ES-I3 (cell line): Measurements from ENCODE around the gene CELF2.

Experiments
- H3K36me3 ChIP-seq: 2 replicates; pipeline ENCODE4 v1.6.1; 2013; ENCODE audit warnings: mild to moderate bottlenecking, low read length, control low read depth, moderate library complexity; ENCODE audit not compliant: insufficient read depth
- H3K4me1 ChIP-seq: 2 replicates; pipeline ENCODE4 v1.6.1; 2013; ENCODE audit warnings: mild to moderate bottlenecking, control low read depth, low read length; ENCODE audit not compliant: insufficient read depth
- H3K9ac ChIP-seq: 2 replicates; pipeline ENCODE4 v1.6.1; 2013; ENCODE audit warnings: low read depth, mild to moderate bottlenecking, low read length, moderate library complexity
- H3K9me3 ChIP-seq: 2 replicates; pipeline ENCODE4 v1.6.1; 2013; ENCODE audit warnings: mild to moderate bottlenecking, low read length, moderate library complexity; ENCODE audit not compliant: control insufficient read depth, insufficient read depth

The CELF2 gene

GRCh38 chr10:11197878-11198277 is 180.2 kb downstream of the CELF2 start:
- H3K4me1 ChIP-seq, result peaks cover 6% of the 10 kb centered on the region
- no peak overlapping the region for H3K9ac ChIP-seq

GRCh38 chr10:11201911-11202310 is 184.2 kb downstream of the CELF2 start:
- Histone ChIP-seq H3K36me3 (no peaks in the 10 kb centered on the region), H3K9ac (no peak overlapping the region), H3K4me1 (peaks cover 16% of the 10 kb centered on the region), H3K9me3 (no peaks in the 10 kb centered on the region)

More at GRCh38 chr10:11197878-11198277, 180.2 kb downstream of the CELF2 start:
- Histone ChIP-seq H3K36me3 (no peaks in the 10 kb centered on the region), H3K9me3 (no peaks in the 10 kb centered on the region)

- Histone ChIP-seq H3K9ac (no peak overlapping the region), H3K9me3 (no peaks in the 10 kb centered on the region), H3K4me1 (peaks cover 17% of the 10 kb centered on the region; the same call in 1 of the 2 replicates), H3K36me3 (no peaks in the 10 kb centered on the region)
Observed at GRCh38 chr10:11204351-11204942, 186.8 kb downstream of the CELF2 start.

GRCh38 chr10:11205030-11205772 is 187.5 kb downstream of the CELF2 start:
- Histone ChIP-seq H3K9me3 (no peaks in the 10 kb centered on the region), H3K9ac (no peak overlapping the region), H3K36me3 (no peaks in the 10 kb centered on the region), H3K4me1 (peaks cover 19% of the 10 kb centered on the region; the same call in 1 of the 2 replicates)

- no peaks in the 10 kb centered on the region for H3K9me3 ChIP-seq
- H3K9ac ChIP-seq, result no peak overlapping the region
- H3K36me3 ChIP-seq, result no peaks in the 10 kb centered on the region
- peaks cover 22% of the 10 kb centered on the region; the same call in 1 of the 2 replicates for H3K4me1 ChIP-seq
Observed at GRCh38 chr10:11206676-11207559, 189.2 kb downstream of the CELF2 start.

- Histone ChIP-seq H3K9me3 (no peaks in the 10 kb centered on the region), H3K4me1 (peaks cover 25% of the 10 kb centered on the region; the same call in 1 of the 2 replicates), H3K36me3 (no peaks in the 10 kb centered on the region)
Observed at GRCh38 chr10:11207560-11207844, 189.8 kb downstream of the CELF2 start.

GRCh38 chr10:11208243-11208642 is 190.6 kb downstream of the CELF2 start:
- H3K9ac ChIP-seq, result no peak overlapping the region
- H3K4me1 ChIP-seq, result peaks cover 25% of the 10 kb centered on the region; the same call in 1 of the 2 replicates
- no peaks in the 10 kb centered on the region for H3K9me3 ChIP-seq
- no peaks in the 10 kb centered on the region for H3K36me3 ChIP-seq

More at GRCh38 chr10:11207560-11207844, 189.8 kb downstream of the CELF2 start:
- no peak overlapping the region for H3K9ac ChIP-seq

GRCh38 chr10:11208908-11209829 is 191.5 kb downstream of the CELF2 start:
- H3K9ac ChIP-seq, result no peak overlapping the region
- H3K9me3 ChIP-seq, result no peaks in the 10 kb centered on the region
- no peaks in the 10 kb centered on the region for H3K36me3 ChIP-seq
- peaks cover 25% of the 10 kb centered on the region; the same call in 1 of the 2 replicates for H3K4me1 ChIP-seq

- Histone ChIP-seq H3K4me1 (peaks cover 25% of the 10 kb centered on the region; the same call in 1 of the 2 replicates), H3K9ac (no peak overlapping the region), H3K36me3 (no peaks in the 10 kb centered on the region), H3K9me3 (no peaks in the 10 kb centered on the region)
Observed at GRCh38 chr10:11209830-11210181, 192.1 kb downstream of the CELF2 start.

GRCh38 chr10:11210211-11210922 is 192.7 kb downstream of the CELF2 start:
- no peaks in the 10 kb centered on the region for H3K36me3 ChIP-seq
- no peak overlapping the region for H3K9ac ChIP-seq
- no peaks in the 10 kb centered on the region for H3K9me3 ChIP-seq
- H3K4me1 ChIP-seq, result peaks cover 23% of the 10 kb centered on the region; the same call in 1 of the 2 replicates

GRCh38 chr10:11212288-11213085 is 194.8 kb downstream of the CELF2 start:
- H3K4me1 ChIP-seq, result peaks cover 10% of the 10 kb centered on the region; the same call in 1 of the 2 replicates
- H3K36me3 ChIP-seq, result no peaks in the 10 kb centered on the region
- no peaks in the 10 kb centered on the region for H3K9me3 ChIP-seq
- no peak overlapping the region for H3K9ac ChIP-seq

- Histone ChIP-seq H3K9ac (no peak overlapping the region), H3K9me3 (no peaks in the 10 kb centered on the region), H3K36me3 (no peaks in the 10 kb centered on the region), H3K4me1 (peaks cover 8% of the 10 kb centered on the region; the same call in 1 of the 2 replicates)
Observed at GRCh38 chr10:11213137-11213536, 195.5 kb downstream of the CELF2 start.
